IMR-90 (cell line): ENCODE data around the gene EML1. TPM values are rescaled to one million over a fixed set of nuclear protein-coding genes. Genes with fewer than 3 reads are reported as not detected.

Experiments
- ATAC-seq: fragments of 200-7000 bp; cut with Tn5 transposase; 2 replicates; pipeline ENCODE4 v1.9.1; 2020; ENCODE audit warnings: low read depth, mild to moderate bottlenecking, moderate library complexity
- Bru-seq: library from RNA; stranded (reverse); fragments of 400-500 nt; gene quantifications from one replicate; lab custom pipeline; 2021; lab: Mats Ljungman, UMichigan
- BruChase-seq, 2 experiments: library from RNA; stranded (reverse); fragments of 400-500 nt; gene quantifications; one replicate each; lab custom pipeline; 2021; lab: Mats Ljungman, UMichigan
- BruUV-seq: library from RNA; stranded (reverse); fragments of 400-500 nt; replicated peaks from 2 replicates; lab custom pipeline; 2021; lab: Mats Ljungman, UMichigan
- CTCF ChIA-PET: fragments of 300-600 bp; formaldehyde crosslinking; extraction: SDS; loops from one replicate; lab custom pipeline; 2021; ENCODE audit warnings: antibody characterized with exemption; lab: Yijun Ruan, JAX
- POLR2A ChIA-PET: fragments of 300-600 bp; sonication (Branson Sonifier 250); formaldehyde crosslinking; loops from one replicate; lab custom pipeline; 2022; ENCODE audit warnings: antibody characterized with exemption; ENCODE audit not compliant: unreplicated experiment; lab: Charles Lee
- DNase-seq: peaks from one replicate; pipeline ENCODE4 v3.0.0; 2013
- H2AFZ ChIP-seq: replicated peaks from 2 replicates; pipeline ENCODE3; 2013; ENCODE audit warnings: low read length, mild to moderate bottlenecking; ENCODE audit not compliant: poor library complexity
- H2AK5ac ChIP-seq: 2 replicates; pipeline ENCODE4 v1.6.1; 2013; ENCODE audit warnings: low read depth, low read length, inconsistent platforms
- H2AK9ac ChIP-seq: replicated peaks from 2 replicates; pipeline ENCODE3; 2013; ENCODE audit warnings: mild to moderate bottlenecking, low read depth, low read length, moderate library complexity; ENCODE audit not compliant: poor library complexity
- H2BK120ac ChIP-seq: 2 replicates; pipeline ENCODE4 v1.6.1; 2013; ENCODE audit warnings: low read depth, low read length, inconsistent platforms
- H2BK15ac ChIP-seq: 3 replicates; pipeline ENCODE4 v1.6.1; 2013; ENCODE audit warnings: low read depth, low read length, inconsistent platforms
- H2BK20ac ChIP-seq: 2 replicates; pipeline ENCODE4 v1.6.1; 2013; ENCODE audit warnings: low read depth, mild to moderate bottlenecking, inconsistent platforms, low read length, moderate library complexity
- H2BK5ac ChIP-seq: 2 replicates; pipeline ENCODE4 v1.6.1; 2013; ENCODE audit warnings: mild to moderate bottlenecking, low read depth, low read length, inconsistent platforms; ENCODE audit not compliant: poor library complexity, severe bottlenecking
- H3K14ac ChIP-seq: replicated peaks from 2 replicates; pipeline ENCODE4 v1.6.1; 2013; ENCODE audit warnings: low read depth, low read length, inconsistent platforms
- H3K18ac ChIP-seq: 2 replicates; pipeline ENCODE4 v1.6.1; 2013; ENCODE audit warnings: low read depth, low read length, control low read depth
- H3K23ac ChIP-seq: 2 replicates; pipeline ENCODE4 v1.6.1; 2013; ENCODE audit warnings: low read depth, low read length, inconsistent platforms
- H3K27ac ChIP-seq: 2 replicates; pipeline ENCODE4 v1.5.1; 2013; ENCODE audit warnings: mild to moderate bottlenecking, control low read depth, low read length; ENCODE audit not compliant: insufficient read depth
- H3K27me3 ChIP-seq: 2 replicates; pipeline ENCODE4 v1.6.1; 2013; ENCODE audit warnings: low read length; ENCODE audit not compliant: control insufficient read depth, insufficient read depth
- H3K36me3 ChIP-seq: 2 replicates; pipeline ENCODE4 v1.6.1; 2013; ENCODE audit warnings: low read length, mixed read lengths; ENCODE audit not compliant: control insufficient read depth, insufficient read depth
- H3K4ac ChIP-seq: 2 replicates; pipeline ENCODE4 v1.6.1; 2013; ENCODE audit warnings: low read depth, low read length, inconsistent platforms
- H3K4me1 ChIP-seq: 2 replicates; pipeline ENCODE4 v1.6.1; 2013; ENCODE audit warnings: low read length, mixed read lengths; ENCODE audit not compliant: control insufficient read depth, insufficient read depth
- H3K4me2 ChIP-seq: 2 replicates; pipeline ENCODE4 v1.6.1; 2013; ENCODE audit warnings: low read depth, mild to moderate bottlenecking, control low read depth, low read length, moderate library complexity
- H3K4me3 ChIP-seq: 2 replicates; pipeline ENCODE4 v1.5.1; 2013; ENCODE audit warnings: low read depth, mild to moderate bottlenecking, control low read depth, low read length, moderate library complexity; ENCODE audit not compliant: insufficient read depth
- H3K56ac ChIP-seq: 2 replicates; pipeline ENCODE4 v1.6.1; 2013; ENCODE audit warnings: low read length, inconsistent platforms; ENCODE audit not compliant: insufficient read depth; ENCODE audit errors: extremely low read depth
- H3K79me1 ChIP-seq, 2 experiments: 2 replicates each; pipeline ENCODE4 v1.6.1; 2013; ENCODE audit warnings: low read length in 2 of 2, inconsistent platforms in 1 of 2, low read depth in 1 of 2
- H3K9ac ChIP-seq: 2 replicates; pipeline ENCODE4 v1.6.1; 2013; ENCODE audit warnings: low read depth, low read length, control low read depth
- H3K9me1 ChIP-seq: 2 replicates; pipeline ENCODE4 v1.6.1; 2013; ENCODE audit warnings: low read length, inconsistent platforms; ENCODE audit not compliant: insufficient read depth
- H3K9me3 ChIP-seq: 2 replicates; pipeline ENCODE4 v1.6.1; 2013; ENCODE audit warnings: low read length; ENCODE audit not compliant: control insufficient read depth, insufficient read depth
- H4K20me1 ChIP-seq: 2 replicates; pipeline ENCODE4 v1.6.1; 2013; ENCODE audit warnings: low read length, inconsistent platforms; ENCODE audit not compliant: insufficient read depth
- H4K5ac ChIP-seq: 2 replicates; pipeline ENCODE4 v1.6.1; 2013; ENCODE audit warnings: mild to moderate bottlenecking, low read depth, low read length, control low read depth
- H4K8ac ChIP-seq, 2 experiments: 2 replicates each; pipeline ENCODE4 v1.6.1; 2013; ENCODE audit warnings: low read depth in 2 of 2, low read length in 2 of 2, control low read depth in 1 of 2, inconsistent platforms in 1 of 2
- H4K91ac ChIP-seq: 2 replicates; pipeline ENCODE4 v1.6.1; 2013; ENCODE audit warnings: low read depth, low read length, inconsistent platforms; ENCODE audit not compliant: insufficient read depth
- BHLHE40 ChIP-seq: fragments of 150-350 bp; IDR thresholded peaks from 2 replicates; pipeline ENCODE4 v1.6.1; 2016; ENCODE audit warnings: mild to moderate bottlenecking, low read depth, low read length
- CEBPB ChIP-seq: IDR thresholded peaks from 2 replicates; pipeline ENCODE4 v1.6.1; 2012; ENCODE audit warnings: low read depth, low read length, improper control_type of control experiment
- CTCF ChIP-seq: conservative IDR thresholded peaks from 2 replicates; pipeline ENCODE4 v1.5.1; 2012; ENCODE audit warnings: mild to moderate bottlenecking, low read depth, low read length, improper control_type of control experiment
- MAZ ChIP-seq: IDR thresholded peaks from 2 replicates; pipeline ENCODE4 v1.6.1; 2012; ENCODE audit warnings: low read depth, mild to moderate bottlenecking, low read length, improper control_type of control experiment, moderate library complexity, borderline replicate concordance
- MXI1 ChIP-seq: IDR thresholded peaks from 2 replicates; pipeline ENCODE4 v1.6.1; 2012; ENCODE audit warnings: low read depth, mild to moderate bottlenecking, low read length, moderate library complexity, borderline replicate concordance
- NFE2L2 ChIP-seq: fragments of 150-350 bp; IDR thresholded peaks from 2 replicates; pipeline ENCODE4 v1.6.1; 2016; ENCODE audit warnings: low read depth, mild to moderate bottlenecking, low read length
- POLR2A ChIP-seq: IDR thresholded peaks from 2 replicates; pipeline ENCODE4 v1.6.1; 2012; ENCODE audit warnings: mild to moderate bottlenecking, low read depth, low read length
- RAD21 ChIP-seq: IDR thresholded peaks from 2 replicates; pipeline ENCODE4 v1.6.1; 2012; ENCODE audit warnings: low read length, improper control_type of control experiment
- RCOR1 ChIP-seq: IDR thresholded peaks from 2 replicates; pipeline ENCODE4 v1.6.1; 2012; ENCODE audit warnings: mild to moderate bottlenecking, low read length, improper control_type of control experiment; ENCODE audit not compliant: insufficient replicate concordance
- RFX5 ChIP-seq: IDR thresholded peaks from 2 replicates; pipeline ENCODE4 v1.8.0; 2012; ENCODE audit warnings: low read depth, mild to moderate bottlenecking, low read length, moderate library complexity
- SMC3 ChIP-seq: fragments of 150-350 bp; IDR thresholded peaks from 2 replicates; pipeline ENCODE4 v1.6.1; 2016; ENCODE audit warnings: low read depth, mild to moderate bottlenecking, antibody characterized with exemption, low read length, moderate library complexity
- USF2 ChIP-seq: fragments of 150-350 bp; IDR thresholded peaks from 2 replicates; pipeline ENCODE4 v1.6.1; 2017; ENCODE audit warnings: mild to moderate bottlenecking, antibody characterized with exemption, low read length, low read depth
- WGBS, 2 experiments: methylation state at CpG; one replicate each; pipeline versions ENCODE4 v1.1.5 to v1.1.7; 2013; ENCODE audit warnings: missing lambda C conversion rate in 2 of 2; ENCODE audit not compliant: insufficient read length in 1 of 2; ENCODE audit errors: extremely low coverage in 2 of 2; 5-methylcytosine and 5-hydroxymethylcytosine counted together
- dilution Hi-C: fragments of 300-500 bp; cut with HindIII; formaldehyde crosslinking; loops from one replicate; pipeline ENCODE4 v1.14.3; 2018; ENCODE audit warnings: low sequenced_read_pairs; ENCODE audit not compliant: unreplicated experiment
- in situ Hi-C: fragments of 300-500 bp; cut with MboI; formaldehyde crosslinking; loops from 3 replicates; pipeline ENCODE4 v1.14.3; 2019; ENCODE audit warnings: low sequenced_read_pairs, inconsistent platforms, mixed read lengths
- intact Hi-C: fragments of 100-400 bp; cut with micrococcal nuclease; formaldehyde crosslinking; loops from 2 replicates; pipeline ENCODE4 v1.10.0; 2022
- long read RNA-seq: library from polyadenylated mRNA; unstranded; transcript quantifications from one replicate; pipeline ENCODE4 v2.0.0, GENCODE V29; 2021; ENCODE audit not compliant: unreplicated experiment
- polyA plus RNA-seq, 3 experiments: library from polyadenylated mRNA; depleted of rRNA; stranded (reverse); fragments of >200 nt; gene quantifications; 2 replicates each; pipeline ENCODE4 v1.2.3, GENCODE V29; 2012; ENCODE audit warnings: low replicate concordance in 1 of 3
- total RNA-seq: library from RNA; depleted of rRNA; stranded (reverse); fragments of >200 nt; gene quantifications from 2 replicates; pipeline ENCODE4 v1.2.3, GENCODE V29; 2012; rRNA removed

EML1 gene
- 34.4 and 42.3 TPM in 2 replicates for total RNA-seq
- polyA plus RNA-seq (2012; rRNA removed) = 11.6 and 14.0 TPM in 2 replicates
- polyA plus RNA-seq (2012; cell fraction: cytosol; rRNA removed) = 10.6 and 11.1 TPM in 2 replicates
- polyA plus RNA-seq (2012; cell fraction: nucleus; rRNA removed; ENCODE audit: low replicate concordance) = 9.4 and 14.7 TPM in 2 replicates
- Bru-seq, nascent RNA = percentile 80 among the genes with signal in this experiment
- BruChase-seq, experiment 1, labeled RNA remaining after a 6-hour chase = percentile 70 among the genes with signal in this experiment
- percentile 74 among the genes with signal in this experiment for BruChase-seq, experiment 2, labeled RNA remaining after a 2-hour chase
- long read RNA-seq, full-length matches to known transcripts = 72 of 139 reads
- long read RNA-seq, partial matches to known transcripts = 8 of 139 reads
- long read RNA-seq, other reads (novel, unspliced or antisense) = 59 of 139 reads

- Histone ChIP-seq H2AK5ac (peak within 1 kb of the TSS; percentile 85), H3K27ac (peak within 1 kb of the TSS; percentile 73), H3K9ac (peak within 1 kb of the TSS; percentile 94), H3K9me3 (peaks cover 4% of the 10 kb centered on the region), H4K5ac (peak within 1 kb of the TSS; percentile 100), H3K79me1 (peaks cover 11 to 39% of the 10 kb centered on the region in 2 experiments), H3K4ac (peak within 1 kb of the TSS; percentile 98), H2AK9ac (peak within 1 kb of the TSS; percentile 93), H3K4me1 (peaks cover 10% of the 10 kb centered on the region), H3K9me1 (peaks cover 6% of the 10 kb centered on the region), H3K14ac (peak within 1 kb of the TSS; percentile 96), H3K18ac (peak within 1 kb of the TSS; percentile 97), H3K56ac (peak within 1 kb of the TSS; percentile 62), H3K27me3 (no peaks in the 10 kb centered on the region), H2BK5ac (peak within 1 kb of the TSS; percentile 67), H4K8ac (peak within 1 kb of the TSS; percentile 79 to 99), H4K91ac (peak within 1 kb of the TSS; percentile 98), H3K4me2 (peak within 1 kb of the TSS; percentile 98), H3K36me3 (peaks cover 2% of the 10 kb centered on the region; the same call in 1 of the 2 replicates), H2BK20ac (peak within 1 kb of the TSS; percentile 43; the same call in 1 of the 2 replicates), H2BK120ac (peak within 1 kb of the TSS; percentile 85), H4K20me1 (peaks cover 18% of the 10 kb centered on the region; the same call in 1 of the 2 replicates), H3K23ac (peak within 1 kb of the TSS; percentile 98), H2BK15ac (peak within 1 kb of the TSS; percentile 64; the same call in 2 of the 3 replicates), H2AFZ (peak within 1 kb of the TSS; percentile 94), H3K4me3 (peak within 1 kb of the TSS; percentile 91)
- peak; percentile 32 for TF ChIP-seq CTCF
- no peak; the same call in none of the 2 replicates for TF ChIP-seq RAD21
- peak; percentile 81 for TF ChIP-seq POLR2A
- TF ChIP-seq RCOR1 = no peak
- TF ChIP-seq SMC3 = peak; percentile 3; the same call in 1 of the 2 replicates
- peak; percentile 35; the same call in 1 of the 2 replicates for TF ChIP-seq MAZ
- no peak for TF ChIP-seq NFE2L2
- no peak for TF ChIP-seq RFX5
- TF ChIP-seq USF2 = no peak
- TF ChIP-seq BHLHE40 = no peak
- TF ChIP-seq CEBPB = no peak
- peak; percentile 64; the same call in 1 of the 2 replicates for TF ChIP-seq MXI1
- dilution Hi-C loops (no loop called here), in situ Hi-C loops (no loop called here), intact Hi-C loops (loop anchor here (1.0 to 5.0 kb wide), 6 partner anchors 15 to 111 kb away; no protein-coding TSS in a partner anchor)
- peak; percentile 76 for DNase-seq
- ChIA-PET CTCF (interaction anchor here (0.5 to 0.7 kb wide), 4 partner anchors 27 to 92 kb away, joined by 3 read pairs; no protein-coding TSS in a partner anchor), POLR2A (no interaction called here)
- WGBS, 2 experiments = 0% methylated on average over 24 of the region's 121 CpGs; no CpG with 5 or more reads in 1 of the 2 experiments
- peak; percentile 91 for ATAC-seq
- no TSS peak for BruUV-seq
Observed at GRCh38 chr14:99793213-99794150, at the start of gene EML1. Gene EML1 (plus strand): TSS chr14:99793413. CDS start chr14:99793477, 64 bp downstream.
